HepG2 (cell line): ENCODE measurements around the gene CYB5R3. TPM values are rescaled to one million over a fixed set of nuclear protein-coding genes. Genes with fewer than 3 reads are reported as not detected.

Experiments used
- ATAC-seq: fragments of 200-7000 bp; cut with Tn5 transposase; 3 replicates; pipeline ENCODE4 v1.9.1; 2020; ENCODE audit warnings: mild to moderate bottlenecking, moderate library complexity
- BruUV-seq: library from RNA; stranded (reverse); fragments of 400-500 nt; replicated peaks from 2 replicates; lab custom pipeline; 2021; lab: Mats Ljungman, UMichigan
- CTCF ChIA-PET: fragments of 300-600 bp; formaldehyde crosslinking; extraction: SDS; loops from one replicate; lab custom pipeline; 2021; ENCODE audit warnings: low total read pairs, inconsistent platforms, low intra/inter-chr PET ratio; lab: Yijun Ruan, JAX
- POLR2A ChIA-PET: fragments of 350-600 bp; sonication (Branson Sonifier 250); formaldehyde crosslinking; loops from one replicate; lab custom pipeline; 2020; ENCODE audit warnings: antibody characterized with exemption, inconsistent platforms; lab: Yijun Ruan, JAX
- DNase-seq: peaks from one replicate; pipeline ENCODE4 v3.0.0-alpha.2; 2015; ENCODE audit warnings: low spot score
- FAIRE-seq: peaks from 3 replicates; lab custom pipeline; 2011; peaks lifted over from hg19 to GRCh38; lab: Jason Lieb, UNC
- H2AFZ ChIP-seq: one replicate; pipeline ENCODE4 v1.6.1; 2011; ENCODE audit warnings: low read length, inconsistent platforms
- H3K27ac ChIP-seq: fragments of 300-600 bp; 3 replicates; pipeline ENCODE4 v1.8.0; 2011; ENCODE audit warnings: mixed run types, mild to moderate bottlenecking, mixed read lengths, low read length, inconsistent platforms; ENCODE audit not compliant: insufficient read depth; ENCODE audit errors: extremely low read length
- H3K27me3 ChIP-seq, 2 experiments: fragments of 200-600 bp in 1 of 2; 2 replicates in 1 of 2; 3 replicates in 1 of 2; pipeline versions ENCODE4 v1.6.0 to v1.8.0; 2011; ENCODE audit warnings: low read length in 2 of 2, mild to moderate bottlenecking in 2 of 2, moderate library complexity in 2 of 2, inconsistent platforms in 1 of 2; ENCODE audit not compliant: insufficient read depth in 2 of 2, control insufficient read depth in 1 of 2
- H3K36me3 ChIP-seq, 2 experiments: fragments of 200-600 bp in 1 of 2; replicated peaks in 1 of 2; 2 replicates in 1 of 2; 3 replicates in 1 of 2; pipeline versions ENCODE4 v1.5.1 to v1.8.0; 2011; ENCODE audit warnings: low read length in 2 of 2, inconsistent platforms in 1 of 2; ENCODE audit not compliant: insufficient read depth in 2 of 2, control insufficient read depth in 1 of 2
- H3K4me1 ChIP-seq: 2 replicates; pipeline ENCODE4 v1.5.1; 2012; ENCODE audit warnings: low read length, inconsistent platforms; ENCODE audit not compliant: insufficient read depth
- H3K4me2 ChIP-seq: 2 replicates; pipeline ENCODE4 v1.6.0; 2011; ENCODE audit warnings: low read depth, low read length, inconsistent platforms
- H3K4me3 ChIP-seq, 3 experiments: fragments of 200-600 bp in 1 of 3; sonication (generic), shearing (Covaris generic) in 1 of 3; replicated peaks in 1 of 3; 2 replicates each; pipeline ENCODE4 v1.5.1; 2011 to 2016; ENCODE audit warnings: low read length in 3 of 3, inconsistent platforms in 2 of 3, low read depth in 2 of 3, mild to moderate bottlenecking in 2 of 3, control low read depth in 1 of 3, mixed read lengths in 1 of 3; ENCODE audit not compliant: insufficient read depth in 1 of 3
- H3K79me2 ChIP-seq: one replicate; pipeline ENCODE4 v1.6.1; 2011; ENCODE audit warnings: low read length, inconsistent platforms; ENCODE audit not compliant: insufficient read depth
- H3K9ac ChIP-seq: 2 replicates; pipeline ENCODE4 v1.6.0; 2011; ENCODE audit warnings: mild to moderate bottlenecking, low read depth, low read length, inconsistent platforms; ENCODE audit not compliant: insufficient read depth
- H3K9me3 ChIP-seq: 2 replicates; pipeline ENCODE4 v1.5.1; 2012; ENCODE audit warnings: mild to moderate bottlenecking, low read length
- H4K20me1 ChIP-seq: 2 replicates; pipeline ENCODE4 v1.6.0; 2011; ENCODE audit warnings: inconsistent platforms, mild to moderate bottlenecking, low read length, moderate library complexity; ENCODE audit not compliant: insufficient read depth
- ATM ChIP-seq: fragments of 450-650 bp; IDR thresholded peaks from 2 replicates; pipeline ENCODE4 v1.7.1; 2017; ENCODE audit warnings: mild to moderate bottlenecking, borderline replicate concordance
- HNRNPLL ChIP-seq: fragments of 200-400 bp; formaldehyde crosslinking; IDR thresholded peaks from 2 replicates; pipeline ENCODE4 v1.6.1; 2017; ENCODE audit warnings: mild to moderate bottlenecking, low read depth, low read length; ENCODE audit not compliant: poor library complexity, severe bottlenecking
- LCORL ChIP-seq, 2 experiments: fragments of 450-650 bp in 1 of 2; sonication (generic) in 1 of 2; formaldehyde crosslinking in 1 of 2; IDR thresholded peaks; 2 replicates each; pipeline versions ENCODE4 v1.5.0 to v1.6.1; 2017 to 2020; ENCODE audit warnings: antibody characterized with exemption in 1 of 2, missing genetic modification reagents in 1 of 2
- NFIB ChIP-seq: sonication (generic); formaldehyde crosslinking; IDR thresholded peaks from 2 replicates; pipeline ENCODE4 v1.9.0; 2021; ENCODE audit warnings: missing genetic modification reagents, mild to moderate bottlenecking, borderline replicate concordance
- RAD21 ChIP-seq: fragments of 450-650 bp; formaldehyde crosslinking; IDR thresholded peaks from 2 replicates; pipeline ENCODE4 v1.5.0; 2020; ENCODE audit warnings: mild to moderate bottlenecking
- SMC3 ChIP-seq: IDR thresholded peaks from 2 replicates; pipeline ENCODE4 v1.6.1; 2011; ENCODE audit warnings: low read length, improper control_type of control experiment
- SP4 ChIP-seq: sonication (generic); formaldehyde crosslinking; IDR thresholded peaks from 2 replicates; pipeline ENCODE4 v1.8.1; 2023; ENCODE audit warnings: mild to moderate bottlenecking, missing genetic modification reagents
- YY1 ChIP-seq: IDR thresholded peaks from 2 replicates; pipeline ENCODE4 v1.6.1; 2011; ENCODE audit warnings: low read length, low read depth, moderate library complexity, mild to moderate bottlenecking; ENCODE audit not compliant: insufficient read depth, insufficient replicate concordance
- ZEB1 ChIP-seq: IDR thresholded peaks from 2 replicates; pipeline ENCODE4 v1.6.1; 2012; ENCODE audit warnings: mild to moderate bottlenecking, low read depth, inconsistent platforms; ENCODE audit not compliant: insufficient replicate concordance
- ZFP41 ChIP-seq: sonication (generic); formaldehyde crosslinking; IDR thresholded peaks from 2 replicates; pipeline ENCODE4 v1.4.0; 2020; ENCODE audit warnings: mild to moderate bottlenecking, missing genetic modification reagents, borderline replicate concordance
- ZMAT3 ChIP-seq: sonication (generic); formaldehyde crosslinking; conservative IDR thresholded peaks from 2 replicates; pipeline ENCODE4 v1.7.0; 2021; ENCODE audit warnings: missing genetic modification reagents
- ZNF274 ChIP-seq: sonication (generic); formaldehyde crosslinking; IDR thresholded peaks from 2 replicates; pipeline ENCODE4 v1.5.1; 2020; ENCODE audit warnings: mild to moderate bottlenecking, missing genetic modification reagents
- ZNF747 ChIP-seq: sonication (generic); formaldehyde crosslinking; IDR thresholded peaks from 2 replicates; pipeline ENCODE4 v1.8.1; 2023; ENCODE audit warnings: missing genetic modification reagents, mild to moderate bottlenecking, borderline replicate concordance
- ZNF782 ChIP-seq: sonication (generic); formaldehyde crosslinking; IDR thresholded peaks from 2 replicates; pipeline ENCODE4 v1.4.0; 2020; ENCODE audit warnings: missing genetic modification reagents, mild to moderate bottlenecking, borderline replicate concordance
- WGBS: methylation state at CpG from one replicate; pipeline ENCODE4 v1.1.6; 2017; ENCODE audit warnings: low lambda C conversion rate; 5-methylcytosine and 5-hydroxymethylcytosine counted together
- in situ Hi-C: cut with HindIII; loops from 2 replicates; pipeline ENCODE4 v1.10.0; 2017; ENCODE audit warnings: low pct_unique_long_range_greater_than_20kb; ENCODE audit not compliant: extremely low pct_ligation_motif_present
- intact Hi-C: fragments of 100-400 bp; cut with micrococcal nuclease; formaldehyde crosslinking; loops from one replicate; pipeline ENCODE4 v1.10.0; 2022; ENCODE audit not compliant: unreplicated experiment
- polyA plus RNA-seq, 8 experiments: library from polyadenylated mRNA; depleted of rRNA in 3 of 8; stranded (reverse) in 7 of 8; unstranded in 1 of 8; fragments of >200 nt; fragmentation: Illumina TruSeq in 4 of 8; extraction: Trizol in 4 of 8; gene quantifications; 2 replicates each; pipeline versions ENCODE4 v1.2.1 to v1.2.3, GENCODE V29; 2011 to 2016; ENCODE audit warnings: low read depth in 4 of 8, missing spikeins in 1 of 8, mixed read lengths in 1 of 8; ENCODE audit not compliant: insufficient read depth in 1 of 8
- total RNA-seq, 5 experiments: library from RNA; depleted of rRNA; stranded (reverse); fragments of >200 nt; fragmentation: Illumina TruSeq; extraction: Trizol; gene quantifications; 2 replicates each; pipeline ENCODE4 v1.2.3, GENCODE V29; 2016; ENCODE audit warnings: low read depth in 1 of 5
- TF ChIP-seq, protein P1 (sequence below): sonication (generic); formaldehyde crosslinking; conservative IDR thresholded peaks from 2 replicates; pipeline ENCODE4 v1.4.0; 2020; ENCODE audit warnings: missing genetic modification reagents
- TF ChIP-seq, protein P2 (sequence below): sonication (generic); formaldehyde crosslinking; IDR thresholded peaks from 2 replicates; pipeline ENCODE4 v1.4.0; 2020; ENCODE audit warnings: missing genetic modification reagents
- TF ChIP-seq, protein P3 (sequence below): IDR thresholded peaks from 2 replicates; pipeline ENCODE4 v1.6.1; 2016; ENCODE audit warnings: control low read depth
- TF ChIP-seq, protein P4 (sequence below): IDR thresholded peaks from 2 replicates; pipeline ENCODE4 v1.6.1; 2016; ENCODE audit warnings: mild to moderate bottlenecking

CYB5R3 gene
- total and polyA plus RNA-seq, 2 of the 13 experiments (the other 11 are each of a cell fraction or from before 2014, with no cell fraction given): 32.4 to 305 TPM

DNA sequence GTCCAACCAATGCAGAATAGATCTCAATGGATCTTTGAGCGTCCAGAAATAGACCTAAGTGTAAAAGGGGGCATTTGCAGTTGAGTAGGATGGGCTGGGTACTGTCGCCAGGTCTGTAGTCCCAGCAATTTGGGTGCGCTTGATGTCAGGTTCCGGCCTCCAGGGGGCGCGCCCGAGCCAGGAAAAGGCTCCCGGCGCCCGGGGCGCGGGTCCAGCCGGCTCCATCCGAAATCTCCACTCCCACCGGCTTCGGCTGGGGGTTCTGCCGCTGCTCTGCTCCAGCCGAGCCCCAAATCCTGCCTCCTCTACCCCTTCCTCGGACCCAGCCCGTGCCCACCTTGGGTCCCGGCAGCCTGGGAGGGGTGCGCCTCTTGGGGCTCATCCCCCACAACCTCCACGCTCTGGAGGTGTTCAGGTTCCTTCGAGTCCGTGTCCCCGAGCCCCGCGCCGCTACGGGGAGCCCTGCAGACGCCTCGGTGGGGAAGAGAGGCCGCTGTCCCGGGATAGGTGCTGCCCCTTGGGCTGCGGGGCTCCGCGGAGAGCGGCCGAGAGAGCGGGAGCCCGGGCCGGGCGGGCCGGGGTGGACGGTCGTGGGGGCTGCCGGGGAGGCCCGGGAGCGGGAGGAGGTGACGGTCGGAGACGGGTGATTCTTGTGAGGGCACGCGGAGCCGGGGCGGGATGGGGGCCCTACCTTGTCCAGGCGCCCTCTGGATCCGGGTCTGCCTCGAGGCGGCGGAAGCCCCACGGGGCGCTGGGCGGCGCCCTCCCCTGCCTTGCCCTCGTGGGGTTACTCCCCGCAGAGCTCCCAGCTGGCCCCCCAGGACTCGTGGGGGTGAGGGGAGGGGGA lies 13.0 kb upstream of the CYB5R3 start:
- no peak overlapping the region for H3K27ac ChIP-seq
- ChIA-PET POLR2A (no interaction called here), CTCF (interaction anchor here (0.7 to 2.0 kb wide), 4 partner anchors 30 to 118 kb away, joined by 3 to 13 read pairs (median 6); no protein-coding TSS in a partner anchor)
- FAIRE-seq (no peak), DNase-seq (peak; percentile 54), ATAC-seq (peak; percentile 90)
- no peaks in the 10 kb centered on the region for H3K79me2 ChIP-seq
- peaks cover 18% of the 10 kb centered on the region for H3K4me1 ChIP-seq
- no peak overlapping the region for H2AFZ ChIP-seq
- no peaks in the 10 kb centered on the region for H4K20me1 ChIP-seq
- H3K36me3 ChIP-seq: no peaks in the 10 kb centered on the region
- BruUV-seq: no TSS peak
- peak overlapping the region; percentile 95 for H3K4me2 ChIP-seq
- WGBS: 13% methylated on average over 7 of the region's 68 CpGs
- in situ Hi-C loops (no loop called here), intact Hi-C loops (no loop called here)
- peak overlapping the region; percentile 48 to 81 (median 49); a peak in 5 of 6 replicates for H3K4me3 ChIP-seq
- no peak overlapping the region for H3K9ac ChIP-seq
- H3K9me3 ChIP-seq: no peaks in the 10 kb centered on the region
- H3K27me3 ChIP-seq: peaks cover 0 to 14% of the 10 kb centered on the region in 2 experiments; a peak in 1 of 5 replicates
- peak; percentile 42 for TF ChIP-seq YY1
- TF ChIP-seq ZMAT3 (CRISPR knock-in tag): 0 out of 2 replicates have a peak, but pooled peaks have one; percentile 42
- no peak for TF ChIP-seq LCORL (IDR thresholded peaks at IDR 0.05)
- TF ChIP-seq LCORL (CRISPR knock-in tag; IDR thresholded peaks at IDR 0.05): peak; percentile 27; the same call in 1 of the 2 replicates
- no peak for TF ChIP-seq ATM
- no peak for TF ChIP-seq ZFP41 (CRISPR knock-in tag)
- TF ChIP-seq ZNF782 (CRISPR knock-in tag): no peak
- TF ChIP-seq SP4 (CRISPR knock-in tag): 0 out of 2 replicates have a peak, but pooled peaks have one; percentile 31
- TF ChIP-seq ZNF747 (CRISPR knock-in tag): no peak
- TF ChIP-seq, protein P1, sequence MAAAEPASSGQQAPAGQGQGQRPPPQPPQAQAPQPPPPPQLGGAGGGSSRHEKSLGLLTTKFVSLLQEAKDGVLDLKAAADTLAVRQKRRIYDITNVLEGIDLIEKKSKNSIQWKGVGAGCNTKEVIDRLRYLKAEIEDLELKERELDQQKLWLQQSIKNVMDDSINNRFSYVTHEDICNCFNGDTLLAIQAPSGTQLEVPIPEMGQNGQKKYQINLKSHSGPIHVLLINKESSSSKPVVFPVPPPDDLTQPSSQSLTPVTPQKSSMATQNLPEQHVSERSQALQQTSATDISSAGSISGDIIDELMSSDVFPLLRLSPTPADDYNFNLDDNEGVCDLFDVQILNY (CRISPR knock-in tag): no peak
- TF ChIP-seq, protein P2, sequence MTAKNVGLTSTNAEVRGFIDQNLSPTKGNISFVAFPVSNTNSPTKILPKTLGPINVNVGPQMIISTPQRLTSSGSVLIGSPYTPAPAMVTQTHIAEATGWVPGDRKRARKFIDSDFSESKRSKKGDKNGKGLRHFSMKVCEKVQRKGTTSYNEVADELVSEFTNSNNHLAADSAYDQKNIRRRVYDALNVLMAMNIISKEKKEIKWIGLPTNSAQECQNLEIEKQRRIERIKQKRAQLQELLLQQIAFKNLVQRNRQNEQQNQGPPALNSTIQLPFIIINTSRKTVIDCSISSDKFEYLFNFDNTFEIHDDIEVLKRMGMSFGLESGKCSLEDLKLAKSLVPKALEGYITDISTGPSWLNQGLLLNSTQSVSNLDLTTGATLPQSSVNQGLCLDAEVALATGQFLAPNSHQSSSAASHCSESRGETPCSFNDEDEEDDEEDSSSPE (CRISPR knock-in tag): no peak
- TF ChIP-seq NFIB (CRISPR knock-in tag): no peak
- TF ChIP-seq SMC3: peak; percentile 17; the same call in 1 of the 2 replicates
- 0 out of 2 replicates have a peak, but pooled peaks have one; percentile 28 for TF ChIP-seq ZNF274 (CRISPR knock-in tag)
- TF ChIP-seq, protein P3, sequence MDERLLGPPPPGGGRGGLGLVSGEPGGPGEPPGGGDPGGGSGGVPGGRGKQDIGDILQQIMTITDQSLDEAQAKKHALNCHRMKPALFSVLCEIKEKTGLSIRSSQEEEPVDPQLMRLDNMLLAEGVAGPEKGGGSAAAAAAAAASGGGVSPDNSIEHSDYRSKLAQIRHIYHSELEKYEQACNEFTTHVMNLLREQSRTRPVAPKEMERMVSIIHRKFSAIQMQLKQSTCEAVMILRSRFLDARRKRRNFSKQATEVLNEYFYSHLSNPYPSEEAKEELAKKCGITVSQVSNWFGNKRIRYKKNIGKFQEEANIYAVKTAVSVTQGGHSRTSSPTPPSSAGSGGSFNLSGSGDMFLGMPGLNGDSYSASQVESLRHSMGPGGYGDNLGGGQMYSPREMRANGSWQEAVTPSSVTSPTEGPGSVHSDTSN: no peak
- TF ChIP-seq, protein P4, sequence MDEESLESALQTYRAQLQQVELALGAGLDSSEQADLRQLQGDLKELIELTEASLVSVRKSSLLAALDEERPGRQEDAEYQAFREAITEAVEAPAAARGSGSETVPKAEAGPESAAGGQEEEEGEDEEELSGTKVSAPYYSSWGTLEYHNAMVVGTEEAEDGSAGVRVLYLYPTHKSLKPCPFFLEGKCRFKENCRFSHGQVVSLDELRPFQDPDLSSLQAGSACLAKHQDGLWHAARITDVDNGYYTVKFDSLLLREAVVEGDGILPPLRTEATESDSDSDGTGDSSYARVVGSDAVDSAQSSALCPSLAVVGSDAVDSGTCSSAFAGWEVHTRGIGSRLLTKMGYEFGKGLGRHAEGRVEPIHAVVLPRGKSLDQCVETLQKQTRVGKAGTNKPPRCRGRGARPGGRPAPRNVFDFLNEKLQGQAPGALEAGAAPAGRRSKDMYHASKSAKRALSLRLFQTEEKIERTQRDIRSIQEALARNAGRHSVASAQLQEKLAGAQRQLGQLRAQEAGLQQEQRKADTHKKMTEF (CRISPR knock-in tag): 0 out of 2 replicates have a peak, but pooled peaks have one; percentile 15
- peak; percentile 52 for TF ChIP-seq ZEB1
- TF ChIP-seq RAD21 (CRISPR knock-in tag): peak; percentile 81
- peak; percentile 25 for TF ChIP-seq HNRNPLL
